HL-60 (cell line): ENCODE measurements around the gene FASN.

Source experiments
- CTCF ChIP-seq: IDR thresholded peaks from one replicate; pipeline ENCODE4 v1.5.1; 2011; ENCODE audit warnings: low read length, control low read depth, inconsistent platforms; ENCODE audit not compliant: insufficient read depth
- POLR2AphosphoS5 ChIP-seq: IDR thresholded peaks from 2 replicates; pipeline ENCODE4 v1.6.1; 2012; ENCODE audit warnings: low read depth

DNA sequence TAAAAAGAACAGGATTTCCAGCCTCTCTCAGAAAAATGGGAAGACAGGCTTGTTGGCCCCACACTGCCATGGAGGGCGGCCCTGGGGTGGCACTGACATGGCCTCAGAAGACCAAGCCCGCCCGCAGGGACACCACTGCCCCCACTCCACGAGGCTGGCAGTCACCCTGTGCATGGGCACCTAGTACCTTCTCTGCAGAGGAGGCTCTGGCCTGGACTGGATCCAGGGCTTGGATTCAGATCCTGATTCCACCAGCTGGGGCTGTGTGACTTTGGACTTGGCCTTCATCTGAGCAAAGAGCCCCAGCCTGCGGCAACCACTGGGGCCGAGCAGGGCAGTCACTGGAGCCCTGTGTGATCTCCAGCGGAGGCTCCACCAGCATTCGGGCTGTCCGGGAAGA lies 16.8 kb upstream of the FASN start:
- TF ChIP-seq POLR2AphosphoS5 (no peak), CTCF (no peak)
